HG03196 (cell line): Measurements from ENCODE around the gene KIF16B.
"Not testable (repeated sequence)": the region's sequence is repeated elsewhere in the genome, so short reads cannot be mapped to it uniquely, and the experiment has no call there.

Experiments used
- ATAC-seq: cut with Tn5 transposase; IDR thresholded peaks from one replicate; pipeline ENCODE4 v1.9.1; 2021; ENCODE audit not compliant: unreplicated experiment

The KIF16B gene

GRCh38 chr20:16590041-16590633 is 16.9 kb upstream of the KIF16B start:
- no peak for ATAC-seq

- no peak for ATAC-seq
These were observed 16.4 kb upstream of the KIF16B start for GRCh38 chr20:16589623-16590022.

DNA sequence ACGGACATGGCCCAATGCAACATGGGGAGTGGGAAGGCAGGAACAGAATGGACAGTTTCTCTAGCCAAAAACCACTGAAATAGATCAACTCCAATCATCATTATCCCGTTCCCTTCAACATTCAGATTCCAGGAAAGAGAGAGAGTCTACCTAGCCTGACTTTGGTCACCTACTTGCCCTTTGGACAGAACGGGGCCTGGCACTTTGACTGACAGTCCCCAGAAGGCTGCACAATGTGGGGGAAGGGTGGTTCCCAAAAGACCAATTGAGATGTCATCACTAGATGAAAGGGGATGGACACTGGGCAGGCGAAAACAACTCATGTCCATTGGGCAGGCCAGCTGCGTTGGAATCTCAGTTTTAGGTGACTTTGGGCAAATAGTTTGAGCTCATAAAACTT is 15.0 kb upstream of the KIF16B start:
- no peak for ATAC-seq

DNA sequence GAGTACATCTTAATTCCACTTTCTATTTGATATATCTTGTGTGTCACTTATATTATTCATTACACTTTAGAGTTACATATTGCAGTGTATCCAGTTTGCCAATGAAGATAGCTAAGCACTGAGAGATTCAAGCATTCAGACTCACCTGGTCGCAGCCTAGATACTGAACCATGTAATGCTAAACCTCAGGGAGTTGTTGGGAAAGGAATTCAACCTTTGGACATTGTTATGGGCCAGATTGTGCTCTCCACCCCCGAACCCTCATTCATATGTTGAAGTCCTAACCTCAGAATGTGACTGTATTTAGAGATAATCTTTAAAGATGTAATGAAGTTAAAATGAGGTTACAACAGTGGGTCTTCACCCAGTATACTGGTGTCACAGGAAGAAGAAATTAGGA is 13.8 kb upstream of the KIF16B start:
- no peak for ATAC-seq

GRCh38 chr20:16583474-16583873 is 10.2 kb upstream of the KIF16B start:
- no peak for ATAC-seq

GRCh38 chr20:16581241-16581640 is 8.0 kb upstream of the KIF16B start:
- no peak for ATAC-seq

GRCh38 chr20:16580620-16581019 is 7.4 kb upstream of the KIF16B start:
- no peak for ATAC-seq

GRCh38 chr20:16580147-16580546 is 6.9 kb upstream of the KIF16B start:
- no peak for ATAC-seq

GRCh38 chr20:16576219-16576618 is 3.0 kb upstream of the KIF16B start:
- no peak for ATAC-seq

DNA sequence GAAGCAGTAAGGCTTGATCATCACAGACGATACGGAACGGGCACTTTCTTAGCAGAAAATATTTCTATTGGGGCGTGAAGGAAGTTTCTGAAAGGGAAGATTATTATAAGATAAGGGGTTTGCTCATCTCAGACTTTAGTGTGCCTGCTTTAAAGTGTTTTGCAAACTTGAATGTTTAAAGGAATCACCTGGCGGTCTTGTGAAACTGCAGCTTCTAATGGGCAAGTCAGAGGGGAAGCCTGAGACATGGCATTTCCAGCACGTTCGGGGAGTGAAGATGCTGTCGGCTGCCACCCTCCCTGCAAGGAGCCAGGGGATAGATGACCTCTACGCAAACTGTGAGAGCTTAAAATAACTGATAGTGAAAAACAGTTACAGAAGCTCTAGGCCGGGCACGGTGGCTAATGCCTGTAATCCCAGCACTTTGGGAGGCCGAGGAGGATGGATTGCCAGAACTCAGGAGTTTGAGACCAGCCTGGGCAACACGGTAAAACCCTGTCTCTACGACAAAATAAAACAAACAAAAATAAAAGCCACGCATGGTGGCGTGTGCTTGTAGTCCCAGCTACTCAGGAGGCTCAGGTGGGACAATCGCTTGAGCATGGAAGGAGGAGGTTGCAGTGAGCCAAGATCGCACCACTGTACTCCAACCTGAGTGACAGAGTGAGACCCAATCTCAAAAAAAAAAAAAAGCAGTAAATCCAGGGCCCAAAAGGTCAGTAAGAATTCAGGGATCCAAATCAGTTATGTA is 2.3 kb upstream of the KIF16B start:
- no peak for ATAC-seq

DNA sequence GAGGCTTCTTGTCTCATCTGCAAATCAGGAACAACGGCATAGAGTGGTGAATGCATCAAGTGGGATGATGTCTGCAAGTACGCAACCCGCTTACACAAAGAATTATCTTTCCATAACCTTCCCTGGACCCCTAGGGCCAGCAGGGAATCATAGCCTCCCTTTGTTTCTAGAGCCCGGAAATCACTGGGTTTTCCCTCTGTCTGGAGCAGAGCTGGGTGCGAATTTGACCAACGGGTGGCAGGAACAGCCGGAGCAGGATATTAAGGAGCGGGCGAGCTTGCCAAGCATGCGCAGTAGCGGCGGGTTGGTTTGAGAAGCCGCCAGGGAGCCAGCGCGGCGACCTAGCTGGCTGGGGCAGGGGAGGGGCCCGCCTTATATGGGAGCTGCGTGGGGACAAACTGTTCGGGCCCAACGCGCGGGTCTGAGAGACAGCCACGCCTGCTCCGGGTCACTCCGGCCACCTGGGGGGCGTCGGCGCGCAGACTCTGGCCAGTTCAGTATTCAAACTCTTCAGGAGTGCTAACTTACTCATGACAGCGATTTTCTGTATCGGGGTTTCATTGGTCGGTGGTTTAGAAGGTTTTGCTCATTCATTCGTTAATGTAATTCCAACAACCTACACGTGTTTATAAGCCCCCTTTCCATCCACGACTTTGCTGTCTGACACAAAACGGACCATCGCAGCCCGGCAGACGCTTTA is 1.6 kb upstream of the KIF16B start:
- peak; percentile 66 for ATAC-seq

DNA sequence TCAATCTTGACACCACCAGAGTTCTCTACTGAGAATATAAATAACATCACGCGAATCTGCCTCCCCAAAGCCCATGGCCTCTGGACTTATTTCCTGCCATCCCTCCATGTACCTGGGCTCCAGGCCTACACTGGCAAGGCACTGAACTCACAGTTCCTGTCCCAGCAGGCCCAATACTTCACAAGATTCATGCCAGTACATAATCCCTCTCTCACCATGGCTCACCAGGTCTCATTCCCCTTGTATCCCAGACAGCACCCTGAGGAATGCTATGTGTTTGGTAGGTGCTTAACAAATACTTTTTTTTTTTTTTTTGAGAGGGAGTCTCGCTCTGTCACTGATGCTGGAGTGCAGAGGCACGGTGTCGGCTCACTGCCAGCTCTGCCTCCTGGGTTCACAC is 1.9 kb downstream of the KIF16B start:
- ATAC-seq = no peak

- ATAC-seq = no peak
These were observed 3.7 kb downstream of the KIF16B start for GRCh38 chr20:16569246-16570153.

- no peak for ATAC-seq
These were observed 7.2 kb downstream of the KIF16B start for GRCh38 chr20:16566080-16566479.

GRCh38 chr20:16564079-16564478 is 9.2 kb downstream of the KIF16B start:
- not testable (repeated sequence) for ATAC-seq

- no peak for ATAC-seq
These were observed 10.0 kb downstream of the KIF16B start for GRCh38 chr20:16563066-16563806.

GRCh38 chr20:16562259-16562658 is 11.0 kb downstream of the KIF16B start:
- no peak for ATAC-seq

DNA sequence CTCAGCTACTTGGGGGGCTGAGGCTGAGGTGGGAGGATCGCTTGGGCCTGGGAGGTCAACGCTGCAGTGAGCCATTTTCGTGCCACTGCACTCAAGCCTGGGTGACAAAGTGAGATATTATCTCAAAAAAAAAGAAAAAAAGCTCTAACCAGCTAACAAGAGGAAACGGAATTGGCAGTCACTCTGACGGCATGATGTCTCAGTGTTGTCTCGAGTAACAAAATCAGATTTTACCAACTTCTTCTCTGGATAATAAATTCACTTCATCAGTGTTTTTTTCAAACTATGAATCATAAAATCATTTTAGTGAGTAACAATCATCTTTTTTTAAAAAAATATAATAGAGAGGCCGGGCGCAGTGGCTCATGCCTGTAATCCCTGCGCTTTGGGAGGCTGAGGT is 12.6 kb downstream of the KIF16B start:
- no peak for ATAC-seq

DNA sequence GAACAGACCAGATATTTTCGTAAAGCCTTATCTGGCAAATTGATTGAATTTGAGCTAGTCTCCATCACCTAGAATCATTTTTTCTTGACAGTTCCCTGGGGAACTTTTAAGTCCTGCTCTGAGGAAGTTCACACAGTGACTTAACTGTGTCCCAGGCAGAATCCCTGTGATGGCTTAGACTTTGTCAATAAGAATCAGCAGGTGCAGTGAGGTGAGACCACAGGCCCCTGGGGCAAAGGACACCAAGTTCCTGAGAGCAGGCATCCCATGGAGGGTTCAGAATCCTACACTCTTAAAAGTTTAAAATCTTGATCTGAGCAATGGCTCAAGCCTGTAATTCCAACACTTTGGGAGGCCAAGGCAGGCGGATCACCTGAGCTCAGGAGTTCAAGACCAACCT is 13.0 kb downstream of the KIF16B start:
- ATAC-seq = no peak

DNA sequence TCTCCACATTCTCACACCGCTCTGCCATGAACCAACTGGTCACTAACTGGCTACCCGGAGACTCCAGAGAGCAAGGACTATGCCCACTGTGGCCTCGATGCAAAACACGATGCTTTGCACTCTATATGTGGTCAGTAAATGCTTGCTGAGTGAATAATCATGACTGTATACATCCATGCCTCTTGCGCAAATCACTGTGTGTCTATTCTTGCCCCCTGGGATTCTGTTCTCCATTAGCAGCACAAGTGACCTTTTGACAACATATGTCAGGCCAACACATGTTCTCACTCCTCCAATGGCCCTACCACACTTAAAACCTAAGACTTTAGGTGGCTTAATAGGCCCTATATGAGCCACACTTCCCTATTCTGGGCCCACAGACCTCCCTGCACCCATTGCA is 16.9 kb downstream of the KIF16B start:
- no peak for ATAC-seq

DNA sequence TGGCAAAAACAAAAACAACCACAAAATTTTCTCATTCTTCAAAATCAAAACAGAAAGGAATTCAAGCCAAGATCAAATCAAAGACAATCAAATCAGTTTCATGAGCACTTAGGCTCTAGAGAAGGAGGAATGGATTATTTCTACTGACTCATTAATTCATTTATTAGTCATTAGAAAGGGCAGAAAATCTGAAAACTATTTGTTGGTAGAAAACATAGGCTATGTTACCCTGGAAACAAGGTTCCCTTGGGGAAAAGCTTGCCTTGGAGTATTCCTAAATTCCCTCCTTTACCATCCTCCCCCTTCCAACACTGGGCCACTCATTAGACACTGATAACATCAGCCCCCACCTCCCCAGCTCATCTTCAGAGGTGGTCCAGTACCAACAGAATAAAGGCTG is 17.5 kb downstream of the KIF16B start:
- ATAC-seq = no peak
